Astrocyte of the cerebellum (primary cell): ENCODE results near the gene PLEKHG4.

ENCODE experiments used
- DNase-seq: peaks from one replicate; pipeline ENCODE4 v3.0.0-alpha.2; 2011; ENCODE audit warnings: low read depth
- H3K4me3 ChIP-seq: 2 replicates; pipeline ENCODE4 v1.5.1; 2011; ENCODE audit warnings: mild to moderate bottlenecking, low read depth, low read length, moderate library complexity
- CTCF ChIP-seq: IDR thresholded peaks from 2 replicates; pipeline ENCODE4 v1.5.1; 2012; ENCODE audit warnings: low read length, low read depth, moderate library complexity, mild to moderate bottlenecking; ENCODE audit errors: missing control alignments
- in situ Hi-C: cut with HindIII; loops from 2 replicates; pipeline ENCODE4 v1.10.0; 2017; ENCODE audit warnings: low sequenced_read_pairs

The PLEKHG4 gene

GRCh38 chr16:67249178-67250044 is 29.9 kb upstream of the PLEKHG4 start:
- no peak for DNase-seq
- TF ChIP-seq CTCF, result no peak
- H3K4me3 ChIP-seq, result peak overlapping the region; percentile 91
- in situ Hi-C loops, result no loop called here

GRCh38 chr16:67250045-67250327 is 29.3 kb upstream of the PLEKHG4 start:
- no peak for DNase-seq
- peak overlapping the region; percentile 91 for H3K4me3 ChIP-seq
- in situ Hi-C loops, result no loop called here
- no peak for TF ChIP-seq CTCF

- DNase-seq, result no peak
- TF ChIP-seq CTCF, result no peak
- in situ Hi-C loops, result no loop called here
- no peak overlapping the region for H3K4me3 ChIP-seq
These were observed 26.5 kb upstream of the PLEKHG4 start for GRCh38 chr16:67252609-67253497.

- in situ Hi-C loops, result no loop called here
- DNase-seq, result no peak
- no peak overlapping the region for H3K4me3 ChIP-seq
- no peak for TF ChIP-seq CTCF
These were observed 24.4 kb upstream of the PLEKHG4 start for GRCh38 chr16:67254801-67255552.

- in situ Hi-C loops, result no loop called here
- TF ChIP-seq CTCF, result no peak
- no peak for DNase-seq
- no peak overlapping the region for H3K4me3 ChIP-seq
These were observed 23.6 kb upstream of the PLEKHG4 start for GRCh38 chr16:67255553-67256221.
